Smooth muscle cell of the brain vasculature (primary cell): ENCODE results near the gene PLET1.

ENCODE experiments used
- DNase-seq: peaks from one replicate; pipeline ENCODE4 v3.0.0-alpha.2; 2012; ENCODE audit warnings: low read depth, low spot score

Gene PLET1

GRCh38 chr11:112281726-112282125 lies 21.1 kb upstream of the PLET1 start:
- no peak for DNase-seq

- DNase-seq: peak; percentile 56
Measured at GRCh38 chr11:112280268-112281126, 19.8 kb upstream of the PLET1 start.

- DNase-seq: no peak
Measured at GRCh38 chr11:112279901-112280267, 19.2 kb upstream of the PLET1 start.

GRCh38 chr11:112278803-112279202 lies 18.1 kb upstream of the PLET1 start:
- no peak for DNase-seq

- no peak for DNase-seq
Measured at GRCh38 chr11:112277941-112278340, 17.3 kb upstream of the PLET1 start.

- no peak for DNase-seq
Measured at GRCh38 chr11:112277029-112277428, 16.4 kb upstream of the PLET1 start.

GRCh38 chr11:112274007-112274783 lies 13.5 kb upstream of the PLET1 start:
- DNase-seq: no peak

GRCh38 chr11:112273066-112273465 lies 12.4 kb upstream of the PLET1 start:
- DNase-seq: no peak

- DNase-seq: no peak
Measured at GRCh38 chr11:112271242-112271641, 10.6 kb upstream of the PLET1 start.

GRCh38 chr11:112270551-112271180 lies 10.0 kb upstream of the PLET1 start:
- DNase-seq: no peak

- DNase-seq: no peak
Measured at GRCh38 chr11:112269139-112269538, 8.5 kb upstream of the PLET1 start.

- no peak for DNase-seq
Measured at GRCh38 chr11:112268406-112268805, 7.7 kb upstream of the PLET1 start.

- no peak for DNase-seq
Measured at GRCh38 chr11:112267188-112267591, 6.5 kb upstream of the PLET1 start.

GRCh38 chr11:112266410-112266778 lies 5.7 kb upstream of the PLET1 start:
- no peak for DNase-seq

- DNase-seq: no peak
Measured at GRCh38 chr11:112265659-112266409, 5.2 kb upstream of the PLET1 start.

GRCh38 chr11:112255067-112255720 lies 5.5 kb downstream of the PLET1 start:
- peak; percentile 28 for DNase-seq

GRCh38 chr11:112253605-112254242 lies 6.9 kb downstream of the PLET1 start:
- no peak for DNase-seq

- no peak for DNase-seq
Measured at GRCh38 chr11:112249871-112250610, 10.6 kb downstream of the PLET1 start.

GRCh38 chr11:112248201-112248600 lies 12.5 kb downstream of the PLET1 start:
- no peak for DNase-seq

- DNase-seq: no peak
Measured at GRCh38 chr11:112247201-112247600, 13.5 kb downstream of the PLET1 start.
